ENCODE data around the gene WRAP73.

Gene WRAP73

GRCh38 chr1:3646596-3646995 is 3.3 kb downstream of the WRAP73 start:
- no peak for DNase-seq (ENCODE audit: low spot score)

DNA sequence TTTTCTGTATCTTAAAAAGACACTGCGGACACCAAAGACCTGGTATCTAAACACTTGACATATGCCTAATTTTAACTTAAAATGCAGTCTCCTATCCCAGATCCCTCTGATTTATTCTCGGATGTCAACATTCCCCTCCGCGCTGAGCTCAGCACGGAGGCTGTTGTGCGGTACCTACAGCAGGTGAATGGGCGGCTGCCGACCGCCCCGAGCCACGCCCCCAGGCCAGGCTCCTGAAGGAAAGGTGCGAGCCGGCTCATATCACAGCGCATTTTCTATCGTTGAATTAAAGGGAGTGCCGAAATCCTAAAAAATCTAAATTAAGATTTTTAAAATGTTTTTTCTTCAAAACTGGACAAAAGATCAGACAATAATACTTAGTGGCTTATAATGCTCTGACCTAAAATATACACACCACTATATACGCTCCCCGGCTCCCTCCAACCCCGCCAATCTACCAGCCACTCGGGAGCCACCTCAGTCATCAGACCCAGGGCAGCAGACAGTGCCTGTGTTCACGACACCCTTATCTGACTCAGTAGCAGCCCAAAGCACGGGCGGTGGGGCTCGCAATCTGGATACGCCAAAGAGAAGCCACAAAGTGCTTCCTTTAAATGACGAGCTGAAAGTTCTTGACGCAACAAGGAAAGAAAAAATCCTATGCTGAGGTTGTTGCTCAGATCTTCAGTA is 4.1 kb downstream of the WRAP73 start:
- DNase-seq (ENCODE audit: low spot score) = no peak

DNA sequence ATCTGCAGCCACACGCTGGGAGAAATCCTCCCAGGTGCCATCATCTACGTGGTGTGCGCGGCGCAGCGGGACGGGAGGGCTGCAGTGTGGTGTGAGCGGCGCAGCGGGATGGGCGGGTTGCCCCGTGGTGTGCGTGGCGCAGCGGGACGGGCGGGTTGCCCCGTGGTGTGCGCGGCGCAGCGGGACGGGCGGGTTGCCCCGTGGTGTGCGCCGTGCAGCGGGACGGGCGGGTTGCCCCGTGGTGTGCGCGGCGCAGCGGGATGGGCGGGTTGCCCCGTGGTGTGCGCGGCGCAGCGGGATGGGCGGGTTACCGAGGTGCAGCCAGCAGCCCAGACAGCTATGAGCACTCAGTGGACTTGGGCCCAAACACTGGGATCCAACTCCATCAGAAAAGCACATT is 4.7 kb downstream of the WRAP73 start:
- no peak for DNase-seq (ENCODE audit: low spot score)

- DNase-seq (ENCODE audit: low spot score) = no peak
Observed at GRCh38 chr1:3644273-3644672, 5.6 kb downstream of the WRAP73 start.

- no peak for DNase-seq (ENCODE audit: low spot score)
Observed at GRCh38 chr1:3642919-3643675, 6.8 kb downstream of the WRAP73 start.

DNA sequence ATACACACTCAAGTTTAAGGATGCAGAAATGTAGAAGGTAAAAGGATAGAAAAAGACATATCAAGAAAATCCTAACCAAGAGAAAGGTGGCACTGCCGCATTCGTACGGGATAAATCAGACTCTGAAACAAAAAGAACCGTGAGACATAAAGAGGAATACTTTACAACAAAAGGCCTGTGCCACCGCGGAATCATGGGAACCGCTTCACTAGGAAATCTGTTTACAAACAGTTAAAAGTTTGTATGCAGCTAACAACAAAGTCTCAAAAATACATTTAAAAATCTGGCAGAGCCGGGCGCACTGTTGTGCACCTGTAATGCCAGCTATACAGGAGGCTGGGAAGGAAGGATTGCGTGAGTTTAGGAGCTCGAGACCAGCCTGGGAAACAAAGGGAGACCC is 8.1 kb downstream of the WRAP73 start:
- DNase-seq (ENCODE audit: low spot score) = no peak

GRCh38 chr1:3641046-3641760 is 8.7 kb downstream of the WRAP73 start:
- DNase-seq (ENCODE audit: low spot score) = no peak

- DNase-seq (ENCODE audit: low spot score) = no peak
Observed at GRCh38 chr1:3640121-3640837, 9.6 kb downstream of the WRAP73 start.

DNA sequence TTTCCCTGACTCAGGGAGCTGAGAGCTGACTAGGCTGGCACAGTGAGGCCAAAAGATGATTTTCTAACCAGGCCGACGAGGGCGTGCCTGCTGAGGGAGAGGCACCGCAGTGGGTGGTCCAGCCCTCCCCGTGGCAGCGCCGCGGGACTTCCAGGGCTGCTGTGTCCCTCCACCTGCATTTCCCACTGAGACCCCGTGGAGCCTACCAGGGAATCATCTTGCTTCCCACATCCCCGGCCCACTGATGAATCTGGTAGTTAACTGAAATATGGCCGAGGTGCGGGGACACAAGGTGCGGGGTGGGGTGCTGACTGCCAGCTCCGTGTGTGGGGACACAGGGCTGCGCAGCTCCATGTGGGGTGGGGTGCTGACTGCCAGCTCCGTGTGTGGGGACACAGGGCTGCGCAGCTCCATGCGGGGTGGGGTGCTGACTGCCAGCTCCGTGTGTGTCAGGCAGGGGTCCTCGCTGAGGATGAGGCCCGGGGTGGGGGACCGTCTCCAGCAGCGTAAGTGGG is 10.4 kb downstream of the WRAP73 start:
- no peak for DNase-seq (ENCODE audit: low spot score)

DNA sequence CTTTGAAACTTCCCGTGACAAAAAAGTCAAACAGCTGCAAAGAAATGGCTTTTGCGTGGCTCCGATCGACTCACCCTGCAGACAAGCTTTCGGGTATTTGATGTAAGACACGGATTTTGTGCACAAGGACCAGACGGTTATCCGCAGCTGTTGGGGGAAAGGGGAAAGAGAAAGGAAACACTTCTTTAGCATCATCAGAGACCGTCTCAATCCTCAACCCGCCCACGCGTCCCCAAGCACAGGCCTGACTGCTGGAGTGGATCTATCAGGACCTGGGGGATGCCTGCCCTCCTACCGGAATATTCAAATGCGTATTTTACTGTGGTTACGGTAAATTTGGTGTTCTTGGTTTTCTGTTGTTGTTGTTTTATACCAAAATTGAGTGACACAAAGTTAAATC is 11.2 kb downstream of the WRAP73 start:
- no peak for DNase-seq (ENCODE audit: low spot score)

- no peak for DNase-seq (ENCODE audit: low spot score)
Observed at GRCh38 chr1:3638027-3638426, 11.9 kb downstream of the WRAP73 start.

- DNase-seq (ENCODE audit: low spot score) = no peak
Observed at GRCh38 chr1:3636531-3636930, 13.4 kb downstream of the WRAP73 start.

DNA sequence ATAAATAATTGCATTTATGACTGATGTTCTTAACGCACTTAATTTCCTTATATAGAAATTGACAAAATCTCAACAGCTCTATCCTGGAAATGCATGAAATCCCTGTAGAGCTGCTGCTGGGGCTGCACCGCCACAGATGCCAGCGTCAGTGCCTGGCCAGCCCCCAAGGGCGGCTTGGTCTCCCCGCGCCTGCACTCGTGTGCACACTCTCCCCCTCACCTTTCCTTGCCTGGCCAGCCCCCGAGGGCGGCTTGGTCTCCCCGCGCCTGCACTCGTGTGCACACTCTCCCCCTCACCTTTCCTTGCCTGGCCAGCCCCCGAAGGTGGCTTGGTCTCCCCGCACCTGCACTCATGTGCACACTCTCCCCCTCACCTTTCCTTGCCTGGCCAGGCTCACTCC is 13.8 kb downstream of the WRAP73 start:
- DNase-seq (ENCODE audit: low spot score) = no peak

GRCh38 chr1:3634059-3634800 is 15.7 kb downstream of the WRAP73 start:
- DNase-seq (ENCODE audit: low spot score) = no peak

- no peak for DNase-seq (ENCODE audit: low spot score)
Observed at GRCh38 chr1:3633344-3634058, 16.4 kb downstream of the WRAP73 start.

GRCh38 chr1:3632716-3633343 is 17.1 kb downstream of the WRAP73 start:
- no peak for DNase-seq (ENCODE audit: low spot score)

DNA sequence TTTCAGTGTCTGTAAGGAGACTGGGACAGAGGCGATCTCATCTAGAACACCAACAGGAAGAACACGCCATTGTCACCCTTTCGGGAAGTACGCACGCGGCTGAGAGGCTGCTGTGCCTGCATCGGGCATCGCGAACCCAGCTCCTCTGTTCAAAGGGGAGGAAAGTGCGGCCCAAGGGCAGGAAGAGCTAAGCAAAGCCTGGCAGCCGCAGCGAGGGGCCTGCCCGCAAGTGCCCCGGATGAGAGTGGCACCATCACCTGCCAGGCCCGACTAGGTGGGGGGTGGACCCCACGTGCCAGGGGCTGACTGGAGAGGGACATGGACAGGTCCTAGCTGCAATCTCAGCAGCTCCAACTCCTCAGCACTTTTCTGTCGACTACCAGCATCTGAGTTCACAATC is 17.6 kb downstream of the WRAP73 start:
- no peak for DNase-seq (ENCODE audit: low spot score)

- DNase-seq (ENCODE audit: low spot score) = no peak
Observed at GRCh38 chr1:3631320-3632260, 18.3 kb downstream of the WRAP73 start.

GRCh38 chr1:3630914-3631313 is 19.0 kb downstream of the WRAP73 start:
- DNase-seq (ENCODE audit: low spot score) = no peak

Data from activated CD4-positive, alpha-beta T cell treated with anti-CD3 and anti-CD28 coated beads, Interleukin-2, Interleukin-4, amounts not matched to agents 100 ng/mL and 50 ng/mL, durations not matched to agents 16 hours and 8 hours (primary cell).